HG03196 (cell line): ENCODE measurements around the gene KRT10.
"Not testable (repeated sequence)": the region's sequence is repeated elsewhere in the genome, so short reads cannot be mapped to it uniquely, and the experiment has no call there.

Experiments used
- ATAC-seq: cut with Tn5 transposase; IDR thresholded peaks from one replicate; pipeline ENCODE4 v1.9.1; 2021; ENCODE audit not compliant: unreplicated experiment

Gene KRT10

DNA sequence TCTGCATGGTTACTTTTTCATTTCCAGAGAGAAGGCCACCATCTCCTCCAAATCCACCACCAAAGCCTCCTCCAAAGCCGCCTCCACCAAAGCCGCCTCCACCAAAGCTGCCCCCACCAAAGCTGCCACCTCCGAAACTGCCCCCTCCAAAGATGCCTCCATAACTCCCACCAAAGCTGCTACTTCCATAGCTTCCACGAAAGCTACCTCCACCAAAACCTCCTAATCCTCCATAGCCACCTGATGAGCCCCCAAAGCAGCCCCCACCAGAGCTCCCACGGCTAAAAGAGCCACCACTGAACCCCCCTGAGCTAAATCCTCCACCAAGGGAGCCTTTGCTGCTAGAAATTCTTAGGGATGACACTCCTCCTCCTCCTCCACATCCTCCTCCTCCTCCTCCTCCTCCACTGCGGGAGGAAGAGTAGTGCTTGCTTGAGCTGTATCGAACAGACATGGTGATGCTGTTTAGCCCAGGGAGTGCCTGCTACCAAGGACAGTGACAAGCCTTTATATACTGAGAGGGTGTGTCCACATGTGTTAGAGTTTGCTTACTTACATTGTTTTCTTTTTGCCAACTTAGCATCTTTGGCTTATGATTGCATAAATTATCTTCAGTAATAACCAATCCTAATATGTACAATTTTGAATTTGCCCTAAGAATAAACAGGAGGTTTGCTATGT, at the start of gene KRT10:
Gene KRT10 (minus strand): TSS at position 483 of the 681 bp plus-strand sequence. CDS start 29 bp downstream, at position 454.
- no peak for ATAC-seq

- ATAC-seq, result no peak
Observed at GRCh38 chr17:40871316-40871715, 48.9 kb upstream of the KRT10 start.

GRCh38 chr17:40870136-40870535, 47.7 kb upstream of the KRT10 start:
- no peak for ATAC-seq

DNA sequence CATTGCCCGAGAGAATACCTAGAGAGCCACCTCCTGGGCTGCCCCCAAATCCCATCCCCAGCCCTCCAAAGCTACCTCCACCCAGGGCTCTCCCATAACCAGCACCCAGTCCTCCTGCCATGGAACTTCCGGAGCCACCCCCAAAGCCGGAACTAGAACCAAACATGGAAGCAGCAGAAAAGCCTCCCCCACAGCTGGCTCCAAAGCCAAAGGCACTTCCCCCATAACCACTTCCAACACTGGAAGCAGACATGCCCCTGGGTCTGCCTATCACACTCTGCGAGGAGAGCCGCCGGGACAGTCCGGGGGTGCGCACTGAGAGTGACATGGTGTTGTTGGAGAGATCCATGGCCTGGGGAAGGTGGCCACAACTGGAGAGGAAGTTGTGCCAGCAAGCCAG, 44.4 kb upstream of the KRT10 start, which contains the start of gene KRT12:
Gene KRT12 (minus strand): TSS at position 386 of the 400 bp plus-strand sequence. CDS start 37 bp downstream, at position 349.
- ATAC-seq, result no peak

DNA sequence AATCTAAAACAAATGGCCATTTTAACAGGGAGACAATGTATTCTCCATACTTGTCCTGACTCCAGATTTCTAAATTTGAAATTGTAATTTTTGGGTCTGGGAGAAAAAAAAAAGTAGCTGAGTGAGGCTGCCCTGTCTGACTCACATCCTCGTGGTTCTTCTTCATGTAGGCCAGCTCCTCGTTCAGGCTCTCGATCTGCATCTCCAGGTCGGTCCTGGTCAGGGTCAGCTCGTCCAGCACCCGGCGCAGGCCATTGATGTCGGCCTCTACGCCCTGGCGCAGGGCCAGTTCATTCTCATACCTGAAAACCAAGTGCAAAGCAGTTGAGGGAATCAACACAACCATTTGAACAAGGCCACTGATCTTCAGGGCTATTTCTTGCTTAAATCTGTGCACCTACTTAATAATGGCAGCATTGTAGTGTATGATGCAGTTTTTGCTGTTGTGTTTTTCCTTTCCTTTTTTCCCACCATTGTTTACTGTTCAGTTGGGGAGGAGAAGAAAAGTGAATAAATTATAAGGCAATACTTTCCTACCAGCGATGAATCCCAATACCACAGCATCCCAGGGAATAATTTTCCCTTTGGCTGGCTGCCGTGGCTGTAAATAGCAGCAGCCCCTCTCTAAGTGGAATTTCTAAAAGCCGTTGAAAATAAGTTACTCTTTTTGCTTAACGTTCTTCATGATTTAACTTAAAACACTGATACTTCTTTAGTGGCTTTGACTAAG, 42.4 kb upstream of the KRT10 start:
- ATAC-seq, result no peak

GRCh38 chr17:40862985-40863733, 40.7 kb upstream of the KRT10 start:
- ATAC-seq, result no peak

DNA sequence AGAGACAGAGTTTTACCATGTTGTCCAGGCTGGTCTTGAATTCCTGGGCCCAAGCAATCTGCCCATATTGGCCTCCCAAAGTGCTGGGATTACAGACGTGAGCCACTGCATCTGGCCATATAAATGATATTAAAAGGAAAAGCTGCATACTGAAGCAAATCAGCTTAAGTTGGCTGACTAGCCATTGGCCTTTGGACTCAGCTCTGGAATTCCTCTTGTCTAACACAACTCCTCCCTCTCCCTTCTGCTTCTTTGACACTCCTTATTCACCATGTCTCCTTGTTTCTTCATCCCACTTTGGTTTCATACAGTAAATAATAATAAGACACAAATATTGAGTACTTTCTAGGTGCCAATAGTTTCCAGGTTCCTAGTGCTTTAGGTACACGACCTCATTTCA, 37.1 kb upstream of the KRT10 start:
- ATAC-seq, result no peak

GRCh38 chr17:40858667-40859066, 36.3 kb upstream of the KRT10 start:
- not testable (repeated sequence) for ATAC-seq

DNA sequence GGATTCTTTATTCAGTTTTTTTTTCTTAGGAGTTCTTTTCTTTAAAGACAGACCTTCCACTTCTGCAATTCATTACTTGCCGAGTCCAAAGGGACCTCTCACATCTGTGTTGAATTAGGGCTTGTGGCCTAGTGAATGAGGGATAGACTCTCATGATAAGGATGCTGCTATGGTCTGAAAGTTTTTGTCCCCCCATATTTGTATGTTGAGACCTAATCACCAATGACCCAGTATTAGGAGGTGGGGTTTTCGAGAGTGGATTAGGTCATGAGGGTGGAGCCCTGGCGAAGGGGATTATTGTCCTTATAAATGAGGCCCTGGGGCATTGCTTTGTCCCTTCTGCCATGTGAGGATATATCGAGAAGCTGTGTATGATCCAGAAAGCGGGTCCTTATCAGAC, 35.1 kb upstream of the KRT10 start:
- ATAC-seq, result no peak

DNA sequence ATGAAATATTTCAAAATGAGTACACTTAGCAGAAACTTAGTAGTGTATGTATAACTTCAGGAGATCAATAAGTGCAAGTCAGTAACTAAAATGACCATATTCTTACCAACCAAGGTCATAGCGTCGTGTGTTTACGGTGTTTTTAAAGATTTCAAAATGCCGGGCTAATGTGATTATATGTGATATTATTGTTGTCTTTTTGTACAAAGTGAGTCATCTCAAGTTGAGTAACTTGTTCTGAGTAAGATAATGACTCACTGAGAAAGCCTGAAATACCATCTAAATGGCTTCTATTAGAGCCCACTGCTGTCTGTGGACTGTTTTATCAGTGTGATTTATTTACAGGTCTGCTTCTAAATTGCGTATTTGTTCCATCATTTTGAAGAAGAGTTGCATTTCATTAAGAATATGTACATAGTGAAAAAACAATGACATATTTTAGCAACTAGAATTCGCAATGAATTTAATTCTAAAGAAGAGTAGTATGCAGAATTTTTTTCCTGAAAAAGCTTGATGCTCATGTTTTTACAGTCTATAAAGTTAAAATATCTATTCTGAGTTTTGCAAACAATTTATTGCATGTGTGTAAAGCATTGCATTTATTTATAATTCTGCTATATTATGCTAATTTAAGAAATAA, 31.9 kb upstream of the KRT10 start:
- ATAC-seq, result no peak

- no peak for ATAC-seq
Observed at GRCh38 chr17:40852364-40852763, 29.9 kb upstream of the KRT10 start.

DNA sequence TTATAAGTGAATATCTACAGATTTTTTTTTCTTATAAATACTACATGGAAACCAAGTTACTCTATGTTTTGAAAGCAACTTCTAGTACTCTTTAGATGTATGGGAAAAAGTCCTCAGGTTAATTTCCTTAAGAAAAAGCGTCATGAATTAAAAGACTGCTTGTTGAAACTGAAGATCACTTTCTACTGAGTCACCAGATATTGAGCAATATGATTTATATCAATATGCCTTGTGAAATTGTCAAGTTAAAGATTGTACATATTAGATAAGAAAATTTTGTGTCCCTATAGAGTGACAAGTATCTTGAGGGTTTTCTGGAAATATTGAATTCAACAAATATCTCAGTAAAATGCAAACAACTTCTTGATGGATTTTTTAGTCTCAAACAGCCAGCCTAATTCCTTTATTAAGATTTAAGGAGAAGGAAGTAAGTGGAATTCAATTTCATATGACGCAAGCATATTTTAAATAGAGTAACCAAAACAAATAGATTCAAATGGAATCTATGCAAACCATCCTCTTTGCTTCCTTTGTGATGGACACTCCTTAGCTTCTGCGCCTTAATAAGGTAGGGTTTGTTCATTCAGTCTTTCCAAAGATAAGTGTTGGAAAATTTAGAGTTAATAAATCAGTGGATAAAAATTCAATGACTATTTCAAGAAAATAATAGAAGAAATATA, 28.0 kb upstream of the KRT10 start:
- no peak for ATAC-seq

GRCh38 chr17:40849723-40850122, 27.3 kb upstream of the KRT10 start:
- no peak for ATAC-seq

GRCh38 chr17:40848583-40849235, 26.3 kb upstream of the KRT10 start:
- ATAC-seq, result no peak

DNA sequence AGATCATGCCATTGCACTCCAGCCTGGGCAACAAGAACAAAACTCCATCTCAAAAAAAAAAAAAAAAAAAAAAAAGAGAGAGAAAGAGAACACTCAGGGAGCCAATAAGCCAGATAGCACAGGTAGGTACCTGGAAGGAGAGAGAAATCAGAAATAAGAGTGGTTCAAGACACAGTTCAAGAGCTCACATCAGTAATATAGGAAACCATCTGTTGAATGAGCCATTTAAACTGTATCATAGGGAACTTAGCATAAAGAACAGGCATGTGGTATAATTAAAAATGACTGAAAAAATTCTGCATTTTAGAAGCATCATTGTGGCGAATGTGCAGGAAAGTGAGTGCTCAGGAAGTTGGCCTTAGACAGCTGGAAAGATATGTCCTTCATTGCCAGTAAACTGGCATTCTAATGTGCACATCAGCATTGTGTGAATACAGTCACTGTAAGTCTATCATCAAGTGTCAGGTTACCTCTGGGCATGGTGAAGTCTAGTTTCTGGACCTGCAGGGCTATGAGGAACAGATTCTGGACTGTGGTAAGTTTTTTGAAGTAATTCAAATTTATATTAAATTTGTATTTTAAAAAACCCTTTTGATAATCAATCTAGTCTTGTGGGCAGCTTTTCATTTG, 24.2 kb upstream of the KRT10 start:
- no peak for ATAC-seq

DNA sequence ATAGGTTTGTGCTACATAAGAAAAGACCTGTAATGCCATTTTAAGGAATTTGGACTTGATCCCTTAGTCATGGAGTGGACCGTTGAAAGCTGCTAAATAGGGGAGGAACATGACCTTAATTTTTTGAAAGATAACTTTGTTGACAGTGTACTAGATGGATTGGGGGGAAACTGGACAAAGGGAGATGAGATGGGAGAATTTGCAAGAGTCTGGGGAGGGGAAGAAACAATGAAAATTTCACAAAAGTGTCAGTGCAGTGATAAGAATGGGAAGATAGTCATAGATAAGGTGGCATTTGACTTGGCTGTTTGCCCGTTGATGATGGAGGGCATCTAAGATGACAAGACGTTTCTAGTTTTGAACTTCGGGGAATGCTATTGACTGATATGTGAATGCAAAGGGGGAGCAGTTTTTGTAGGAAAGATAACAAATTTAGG, 22.3 kb upstream of the KRT10 start:
- no peak for ATAC-seq

GRCh38 chr17:40843242-40843641, 20.8 kb upstream of the KRT10 start:
- no peak for ATAC-seq

GRCh38 chr17:40841246-40841645, 18.8 kb upstream of the KRT10 start:
- ATAC-seq, result no peak

DNA sequence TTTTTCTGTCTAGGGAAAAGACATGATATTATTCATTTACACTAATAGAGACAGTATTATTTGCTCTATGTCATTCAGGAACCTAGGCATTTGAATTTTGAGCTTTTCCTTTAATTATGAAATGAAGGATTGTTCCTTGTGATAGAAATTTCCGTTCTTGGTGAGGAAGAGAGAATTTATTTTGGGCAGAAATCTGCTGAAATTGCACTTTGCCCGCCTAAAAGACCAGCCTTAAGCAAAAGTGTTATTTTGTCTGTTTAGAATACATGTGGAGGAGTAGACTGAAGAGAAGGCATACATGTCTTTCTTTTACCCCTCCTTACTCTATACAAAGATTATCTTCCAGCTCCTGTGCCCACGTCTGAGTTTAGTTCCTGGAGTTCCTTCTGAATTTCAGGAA, 16.8 kb upstream of the KRT10 start:
- no peak for ATAC-seq

DNA sequence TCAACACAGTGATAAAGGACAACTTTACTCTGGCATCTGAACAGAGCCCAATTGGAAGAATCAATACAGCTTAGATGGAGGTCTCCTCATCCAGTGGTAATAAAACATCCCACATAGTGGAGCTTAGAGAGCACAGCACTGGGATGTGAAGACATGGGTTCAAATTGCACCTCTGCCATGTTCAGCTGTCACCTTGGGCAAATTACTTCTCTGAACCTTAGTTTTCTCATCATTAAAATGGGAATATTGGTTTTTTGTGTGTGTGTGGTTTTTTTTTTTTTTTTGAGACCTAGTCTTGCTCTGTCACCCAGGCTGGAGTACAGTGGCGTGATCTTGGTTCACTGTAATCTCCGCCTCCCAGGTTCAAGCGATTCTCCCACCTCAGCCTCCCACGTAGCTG, 13.6 kb upstream of the KRT10 start:
- ATAC-seq, result no peak
